ENCODE results near the gene SREBF1. TPM values are rescaled to one million over a fixed set of nuclear protein-coding genes. Genes with fewer than 3 reads are reported as not detected.

SREBF1 gene
- total and polyA plus RNA-seq, 2 of the 4 experiments (the other 2 are of a cell fraction), result 3.4 to 20.4 TPM

GRCh38 chr17:17819111-17819510 lies 17.7 kb downstream of the SREBF1 start:
- no peak overlapping the region for H2BK120ac ChIP-seq (ENCODE audit: low read depth, low read length)
- POLR2A ChIA-PET (ENCODE audit: unreplicated experiment), result no interaction called here
- CTCF ChIA-PET, result no interaction called here
- H3K27ac ChIP-seq (ENCODE audit: insufficient read depth, low read length), result no peak overlapping the region
- no peak overlapping the region for H3K4me3 ChIP-seq (ENCODE audit: insufficient read depth, low read depth, low read length)
- H3K27me3 ChIP-seq (ENCODE audit: control insufficient read depth, insufficient read depth, low read length), result no peaks in the 10 kb centered on the region
- TF ChIP-seq SMC3 (IDR thresholded peaks at IDR 0.05; ENCODE audit: low read depth, low read length) (no peak), MAZ (IDR thresholded peaks at IDR 0.05; ENCODE audit: borderline replicate concordance, low read depth, low read length) (no peak), FOS (IDR thresholded peaks at IDR 0.05; ENCODE audit: low read depth, low read length) (no peak), POLR2A (IDR thresholded peaks at IDR 0.05; ENCODE audit: low read depth, low read length) (no peak), CEBPB (IDR thresholded peaks at IDR 0.05; ENCODE audit: low read depth, low read length) (no peak), CTCF (conservative IDR thresholded peaks at IDR 0.05; ENCODE audit: low read depth, low read length) (no peak), RAD21 (IDR thresholded peaks at IDR 0.05; ENCODE audit: low read length) (no peak), RFX5 (IDR thresholded peaks at IDR 0.05; ENCODE audit: low read depth, low read length) (no peak), ELK1 (IDR thresholded peaks at IDR 0.05; ENCODE audit: borderline replicate concordance, low read depth, low read length) (no peak), NFE2L2 (IDR thresholded peaks at IDR 0.05; ENCODE audit: low read depth, low read length) (no peak)
- H2BK20ac ChIP-seq (ENCODE audit: low read depth, low read length), result no peak overlapping the region
- no peak for ATAC-seq (ENCODE audit: low read depth)
- 89% methylated on average over 6 of the region's 12 CpGs; no CpG with 5 or more reads in 1 of the 2 experiments for WGBS, 2 experiments (ENCODE audit: extremely low coverage in 2 of 2, insufficient read length in 1 of 2)
- H3K36me3 ChIP-seq (ENCODE audit: control insufficient read depth, insufficient read depth, low read length), result peaks cover 48% of the 10 kb centered on the region
- no peak overlapping the region for H3K14ac ChIP-seq (replicated peaks; ENCODE audit: low read depth, low read length)
- H3K9ac ChIP-seq (ENCODE audit: low read depth, low read length), result no peak overlapping the region
- H3K4ac ChIP-seq (ENCODE audit: low read depth, low read length), result no peak overlapping the region
- dilution Hi-C loops (cut with HindIII; ENCODE audit: low sequenced_read_pairs, unreplicated experiment), result no loop called here
- H3K18ac ChIP-seq (ENCODE audit: low read depth, low read length), result no peak overlapping the region
- no peak overlapping the region for H3K23ac ChIP-seq (ENCODE audit: low read depth, low read length)
- H2AK9ac ChIP-seq (replicated peaks; ENCODE audit: low read depth, low read length, poor library complexity), result no peak overlapping the region
- H4K91ac ChIP-seq (ENCODE audit: insufficient read depth, low read depth, low read length), result no peak overlapping the region
- no TSS peak for BruUV-seq (replicated peaks)
- peaks cover 27 to 65% of the 10 kb centered on the region in 2 experiments for H3K79me1 ChIP-seq (ENCODE audit: low read depth in 1 of 2, low read length in 2 of 2)
- no peaks in the 10 kb centered on the region for H3K9me3 ChIP-seq (ENCODE audit: control insufficient read depth, insufficient read depth, low read length)
- H4K20me1 ChIP-seq (ENCODE audit: insufficient read depth, low read length), result peaks cover 71% of the 10 kb centered on the region
- intact Hi-C loops (cut with micrococcal nuclease), result no loop called here
- in situ Hi-C loops (cut with MboI; ENCODE audit: low sequenced_read_pairs), result no loop called here
- no peak overlapping the region for H4K8ac ChIP-seq (ENCODE audit: low read depth in 2 of 2, low read length in 2 of 2)
- no peak overlapping the region for H2BK5ac ChIP-seq (ENCODE audit: low read depth, low read length, poor library complexity, severe bottlenecking)
- H3K56ac ChIP-seq (ENCODE audit: extremely low read depth, insufficient read depth, low read length), result no peak overlapping the region
- no peak overlapping the region for H3K4me2 ChIP-seq (ENCODE audit: low read depth, low read length)
- H2AFZ ChIP-seq (replicated peaks; ENCODE audit: low read length, poor library complexity), result no peak overlapping the region
- no peak overlapping the region for H2BK15ac ChIP-seq (ENCODE audit: low read depth, low read length)
- H4K5ac ChIP-seq (ENCODE audit: low read depth, low read length), result no peak overlapping the region
- DNase-seq, result no peak
- no peak overlapping the region; the same call in 1 of the 2 replicates for H2AK5ac ChIP-seq (ENCODE audit: low read depth, low read length)
- peaks cover 27% of the 10 kb centered on the region for H3K9me1 ChIP-seq (ENCODE audit: insufficient read depth, low read length)
- peaks cover 43% of the 10 kb centered on the region for H3K4me1 ChIP-seq (ENCODE audit: control insufficient read depth, insufficient read depth, low read length)

Measured in IMR-90 (cell line).